VCaP (cell line): ENCODE results near the gene PAX5.

ENCODE experiments used
- H3K27ac ChIP-seq: fragments of 450-650 bp; 2 replicates; pipeline ENCODE4 v1.5.1; 2017
- CTCF ChIP-seq: fragments of 450-650 bp; conservative IDR thresholded peaks from 2 replicates; pipeline ENCODE4 v1.5.1; 2017; ENCODE audit warnings: mild to moderate bottlenecking, moderate library complexity

Gene PAX5

GRCh38 chr9:36988848-36989247 is 45.2 kb downstream of the PAX5 start:
- H3K27ac ChIP-seq: no peak overlapping the region
- no peak for TF ChIP-seq CTCF

- no peak overlapping the region for H3K27ac ChIP-seq
- TF ChIP-seq CTCF: no peak
These were observed 46.2 kb downstream of the PAX5 start for GRCh38 chr9:36987891-36988290.

- no peak overlapping the region for H3K27ac ChIP-seq
- TF ChIP-seq CTCF: no peak
These were observed 46.7 kb downstream of the PAX5 start for GRCh38 chr9:36987409-36987808.

GRCh38 chr9:36986468-36987408 is 47.3 kb downstream of the PAX5 start:
- no peak for TF ChIP-seq CTCF
- no peak overlapping the region for H3K27ac ChIP-seq

GRCh38 chr9:36985769-36986467 is 48.1 kb downstream of the PAX5 start:
- H3K27ac ChIP-seq: no peak overlapping the region
- no peak for TF ChIP-seq CTCF

GRCh38 chr9:36985061-36985768 is 48.9 kb downstream of the PAX5 start:
- H3K27ac ChIP-seq: no peak overlapping the region
- TF ChIP-seq CTCF: no peak
